SK-N-SH (cell line): ENCODE results near the gene VSIG10. TPM values are rescaled to one million over a fixed set of nuclear protein-coding genes. Genes with fewer than 3 reads are reported as not detected.

Source experiments
- CTCF ChIA-PET: fragments of 300-600, 350-600 bp; formaldehyde crosslinking; extraction: SDS; loops from one replicate; lab custom pipeline; 2021; lab: Yijun Ruan, JAX
- POLR2A ChIA-PET: fragments of 350-600 bp; sonication (Branson Sonifier 250); formaldehyde crosslinking; extraction: SDS; loops from one replicate; lab custom pipeline; 2020; ENCODE audit warnings: antibody characterized with exemption, inconsistent platforms; lab: Yijun Ruan, JAX
- DNase-seq: peaks from one replicate; pipeline ENCODE4 v3.0.0; 2012
- H2AFZ ChIP-seq: fragments of 200-600 bp; sonication (generic); 2 replicates; pipeline ENCODE4 v1.8.1; 2016; ENCODE audit warnings: antibody characterized with exemption, mild to moderate bottlenecking, low read depth
- H3F3A ChIP-seq: fragments of 200-600 bp; sonication (generic); replicated peaks from 2 replicates; pipeline ENCODE3; 2016; ENCODE audit warnings: antibody characterized with exemption, mild to moderate bottlenecking; ENCODE audit not compliant: insufficient read depth
- H3K27ac ChIP-seq, 2 experiments: fragments of 200-500 bp in 1 of 2; fragments of 200-600 bp in 1 of 2; sonication (Bioruptor generic) in 1 of 2; sonication (generic), shearing (Covaris generic) in 1 of 2; 2 replicates each; pipeline versions ENCODE4 v1.5.1 to v1.6.1; 2014 to 2016; ENCODE audit warnings: low read depth in 2 of 2, inconsistent platforms in 1 of 2, low read length in 1 of 2, mild to moderate bottlenecking in 1 of 2, mixed read lengths in 1 of 2
- H3K27me3 ChIP-seq: fragments of 200-600 bp; sonication (generic), shearing (Covaris generic); 2 replicates; pipeline ENCODE4 v1.6.1; 2016; ENCODE audit warnings: mixed run types; ENCODE audit not compliant: insufficient read depth
- H3K36me3 ChIP-seq, 2 experiments: fragments of 200-500 bp in 1 of 2; fragments of 200-600 bp in 1 of 2; sonication (Bioruptor generic) in 1 of 2; sonication (generic) in 1 of 2; replicated peaks in 1 of 2; 2 replicates each; pipeline versions ENCODE3 to v1.5.1; 2014 to 2016; ENCODE audit warnings: low read length in 1 of 2, mild to moderate bottlenecking in 1 of 2; ENCODE audit not compliant: insufficient read depth in 2 of 2, control insufficient read depth in 1 of 2
- H3K4me1 ChIP-seq, 2 experiments: fragments of 200-500 bp in 1 of 2; fragments of 200-600 bp in 1 of 2; sonication (Bioruptor generic) in 1 of 2; sonication (generic), shearing (Covaris generic) in 1 of 2; 2 replicates each; pipeline versions ENCODE4 v1.5.1 to v1.6.1; 2014 to 2016; ENCODE audit warnings: low read depth in 1 of 2, low read length in 1 of 2, mixed run types in 1 of 2; ENCODE audit not compliant: insufficient read depth in 2 of 2, control insufficient read depth in 1 of 2
- H3K4me2 ChIP-seq: fragments of 200-600 bp; sonication (generic), shearing (Covaris generic); 2 replicates; pipeline ENCODE4 v1.6.1; 2017; ENCODE audit warnings: mixed run types
- H3K4me3 ChIP-seq, 2 experiments: fragments of 200-500 bp in 1 of 2; fragments of 200-600 bp in 1 of 2; sonication (Bioruptor generic) in 1 of 2; sonication (generic), shearing (Covaris generic) in 1 of 2; 2 replicates each; pipeline versions ENCODE4 v1.5.1 to v1.8.1; 2014 to 2016; ENCODE audit warnings: low read depth in 2 of 2, inconsistent platforms in 1 of 2, low read length in 1 of 2, mild to moderate bottlenecking in 1 of 2, mixed read lengths in 1 of 2, moderate library complexity in 1 of 2
- H3K79me2 ChIP-seq: fragments of 200-600 bp; sonication (generic); 2 replicates; pipeline ENCODE4 v1.8.1; 2017; ENCODE audit warnings: mild to moderate bottlenecking; ENCODE audit not compliant: insufficient read depth
- H3K9ac ChIP-seq: fragments of 200-600 bp; sonication (generic); 2 replicates; pipeline ENCODE4 v1.6.1; 2017; ENCODE audit warnings: mixed run types
- H3K9me2 ChIP-seq: fragments of 200-600 bp; sonication (generic); 2 replicates; pipeline ENCODE4 v1.6.1; 2017; ENCODE audit warnings: mixed run types
- H3K9me3 ChIP-seq: fragments of 200-600 bp; sonication (generic); 2 replicates; pipeline ENCODE4 v1.6.1; 2017; ENCODE audit warnings: mixed run types, mild to moderate bottlenecking, moderate library complexity
- H4K20me1 ChIP-seq: fragments of 200-600 bp; sonication (generic); 2 replicates; pipeline ENCODE4 v1.6.1; 2017; ENCODE audit warnings: mild to moderate bottlenecking, mixed run types; ENCODE audit not compliant: insufficient read depth
- CHD2 ChIP-seq: fragments of 150-350 bp; IDR thresholded peaks from 2 replicates; pipeline ENCODE4 v1.6.1; 2018; ENCODE audit warnings: low read length; ENCODE audit not compliant: partially characterized antibody
- EP300 ChIP-seq, 2 experiments: IDR thresholded peaks; 2 replicates each; pipeline versions ENCODE4 v1.4.0 to v1.6.1; 2012; ENCODE audit warnings: borderline replicate concordance in 1 of 2, low read depth in 1 of 2, low read length in 1 of 2
- FOSL2 ChIP-seq: IDR thresholded peaks from 2 replicates; pipeline ENCODE4 v1.4.0; 2012; ENCODE audit warnings: low read depth, mild to moderate bottlenecking, moderate library complexity, borderline replicate concordance
- FOXJ3 ChIP-seq: sonication (generic); formaldehyde crosslinking; IDR thresholded peaks from 2 replicates; pipeline ENCODE4 v1.5.1; 2020; ENCODE audit warnings: mild to moderate bottlenecking, missing genetic modification reagents
- FOXM1 ChIP-seq: IDR thresholded peaks from 2 replicates; pipeline ENCODE4 v1.4.0; 2012; ENCODE audit warnings: low read depth, mild to moderate bottlenecking
- GABPA ChIP-seq: IDR thresholded peaks from 2 replicates; pipeline ENCODE4 v1.4.0; 2012; ENCODE audit warnings: low read depth, mild to moderate bottlenecking
- NFIC ChIP-seq: IDR thresholded peaks from 2 replicates; pipeline ENCODE4 v1.4.0; 2012; ENCODE audit warnings: borderline replicate concordance
- NRF1 ChIP-seq: IDR thresholded peaks from 2 replicates; pipeline ENCODE4 v1.6.1; 2012; ENCODE audit warnings: low read depth, mild to moderate bottlenecking, low read length
- RCOR1 ChIP-seq: fragments of 150-350 bp; IDR thresholded peaks from 2 replicates; pipeline ENCODE4 v1.6.1; 2017; ENCODE audit warnings: antibody characterized with exemption, low read length
- REST ChIP-seq: IDR thresholded peaks from 2 replicates; pipeline ENCODE4 v1.6.1; 2012; ENCODE audit warnings: mild to moderate bottlenecking, low read depth, low read length, moderate library complexity
- RFX5 ChIP-seq: IDR thresholded peaks from 2 replicates; pipeline ENCODE4 v1.6.1; 2012; ENCODE audit warnings: mild to moderate bottlenecking, improper control_type of control experiment, low read length
- SIN3A ChIP-seq: IDR thresholded peaks from 2 replicates; pipeline ENCODE4 v1.6.1; 2012; ENCODE audit warnings: low read depth, mild to moderate bottlenecking, low read length, moderate library complexity, borderline replicate concordance
- TAF1 ChIP-seq: IDR thresholded peaks from 2 replicates; pipeline ENCODE4 v1.6.1; 2012; ENCODE audit warnings: low read depth, mild to moderate bottlenecking, low read length, moderate library complexity, borderline replicate concordance
- TEAD4 ChIP-seq: IDR thresholded peaks from 2 replicates; pipeline ENCODE4 v1.4.0; 2012; ENCODE audit warnings: mild to moderate bottlenecking, borderline replicate concordance; ENCODE audit not compliant: insufficient read depth
- USF2 ChIP-seq: fragments of 150-350 bp; IDR thresholded peaks from 2 replicates; pipeline ENCODE4 v1.6.1; 2017; ENCODE audit warnings: antibody characterized with exemption, low read length, low read depth, borderline replicate concordance
- ZBTB33 ChIP-seq: IDR thresholded peaks from 2 replicates; pipeline ENCODE4 v1.4.0; 2012; ENCODE audit warnings: low read depth, borderline replicate concordance
- WGBS: methylation state at CpG from one replicate; pipeline ENCODE4 v1.1.6; 2017; ENCODE audit warnings: low lambda C conversion rate; 5-methylcytosine and 5-hydroxymethylcytosine counted together
- polyA plus RNA-seq, 3 experiments: library from polyadenylated mRNA; depleted of rRNA; stranded (reverse); fragments of >200 nt; gene quantifications; 2 replicates each; pipeline ENCODE4 v1.2.3, GENCODE V29; 2012
- TF ChIP-seq, protein P1 (sequence below): IDR thresholded peaks from 2 replicates; pipeline ENCODE4 v1.4.0; 2012; ENCODE audit warnings: low read depth
- TF ChIP-seq, protein P2 (sequence below): IDR thresholded peaks from 2 replicates; pipeline ENCODE4; 2012
- TF ChIP-seq, protein P3 (sequence below): fragments of 150-350 bp; IDR thresholded peaks from 2 replicates; pipeline ENCODE4 v1.6.1; 2016; ENCODE audit warnings: mild to moderate bottlenecking, low read depth, low read length

The VSIG10 gene
- polyA plus RNA-seq, 1 of the 3 experiments (the other 2 are of a cell fraction) = 12.5 TPM

DNA sequence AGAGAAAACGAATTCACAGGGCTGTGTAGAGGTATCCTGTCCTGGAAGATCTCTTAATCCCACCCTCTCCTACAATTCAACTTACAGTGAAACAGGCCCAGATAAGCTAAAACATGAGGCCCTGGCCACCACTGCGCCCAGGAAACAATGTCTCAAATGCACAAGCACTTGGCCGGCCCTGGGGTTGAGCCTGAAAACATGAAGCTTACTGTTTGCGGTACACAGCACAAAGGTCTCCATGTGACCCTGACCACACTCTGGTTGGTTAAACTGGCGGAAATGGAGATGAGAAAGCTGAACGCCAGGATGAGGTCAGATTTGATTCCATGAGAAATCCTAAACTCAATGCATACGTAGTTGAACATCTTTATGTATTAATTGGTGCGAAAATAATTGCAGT, 59.2 kb downstream of the VSIG10 start:
- no peak overlapping the region for H3K4me3 ChIP-seq
- no peak for DNase-seq
- no peaks in the 10 kb centered on the region for H3F3A ChIP-seq
- no peaks in the 10 kb centered on the region for H3K9me2 ChIP-seq
- no peaks in the 10 kb centered on the region for H3K27me3 ChIP-seq
- WGBS = 99% methylated on average over 8 of the region's 8 CpGs
- peaks cover 25 to 74% of the 10 kb centered on the region in 2 experiments for H3K36me3 ChIP-seq
- H3K79me2 ChIP-seq = peaks cover 61% of the 10 kb centered on the region
- no peak overlapping the region for H3K4me2 ChIP-seq
- H3K9ac ChIP-seq = no peak overlapping the region
- H4K20me1 ChIP-seq = peaks cover 8% of the 10 kb centered on the region; the same call in 1 of the 2 replicates
- ChIA-PET CTCF (interaction anchor here (0.8 to 2.1 kb wide), 3 partner anchors 9 to 170 kb away, joined by 3 to 7 read pairs (median 5); no protein-coding TSS in a partner anchor), POLR2A (no interaction called here)
- H3K4me1 ChIP-seq = no peaks in the 10 kb centered on the region
- no peaks in the 10 kb centered on the region for H3K9me3 ChIP-seq
- TF ChIP-seq ZBTB33 (no peak), CHD2 (no peak), RFX5 (no peak), FOXJ3 (CRISPR knock-in tag) (no peak), USF2 (no peak), EP300 (IDR thresholded peaks at IDR 0.05; ENCODE audit: borderline replicate concordance in 1 of 2, low read depth in 1 of 2, low read length in 1 of 2) (no peak), TEAD4 (no peak), SIN3A (no peak), TAF1 (no peak), NRF1 (no peak)
- TF ChIP-seq, protein P1, sequence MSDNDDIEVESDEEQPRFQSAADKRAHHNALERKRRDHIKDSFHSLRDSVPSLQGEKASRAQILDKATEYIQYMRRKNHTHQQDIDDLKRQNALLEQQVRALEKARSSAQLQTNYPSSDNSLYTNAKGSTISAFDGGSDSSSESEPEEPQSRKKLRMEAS = no peak
- TF ChIP-seq, protein P2, sequence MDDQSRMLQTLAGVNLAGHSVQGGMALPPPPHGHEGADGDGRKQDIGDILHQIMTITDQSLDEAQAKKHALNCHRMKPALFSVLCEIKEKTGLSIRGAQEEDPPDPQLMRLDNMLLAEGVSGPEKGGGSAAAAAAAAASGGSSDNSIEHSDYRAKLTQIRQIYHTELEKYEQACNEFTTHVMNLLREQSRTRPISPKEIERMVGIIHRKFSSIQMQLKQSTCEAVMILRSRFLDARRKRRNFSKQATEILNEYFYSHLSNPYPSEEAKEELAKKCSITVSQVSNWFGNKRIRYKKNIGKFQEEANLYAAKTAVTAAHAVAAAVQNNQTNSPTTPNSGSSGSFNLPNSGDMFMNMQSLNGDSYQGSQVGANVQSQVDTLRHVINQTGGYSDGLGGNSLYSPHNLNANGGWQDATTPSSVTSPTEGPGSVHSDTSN = no peak
- no peak overlapping the region for H3K27ac ChIP-seq
- no peak overlapping the region for H2AFZ ChIP-seq

DNA sequence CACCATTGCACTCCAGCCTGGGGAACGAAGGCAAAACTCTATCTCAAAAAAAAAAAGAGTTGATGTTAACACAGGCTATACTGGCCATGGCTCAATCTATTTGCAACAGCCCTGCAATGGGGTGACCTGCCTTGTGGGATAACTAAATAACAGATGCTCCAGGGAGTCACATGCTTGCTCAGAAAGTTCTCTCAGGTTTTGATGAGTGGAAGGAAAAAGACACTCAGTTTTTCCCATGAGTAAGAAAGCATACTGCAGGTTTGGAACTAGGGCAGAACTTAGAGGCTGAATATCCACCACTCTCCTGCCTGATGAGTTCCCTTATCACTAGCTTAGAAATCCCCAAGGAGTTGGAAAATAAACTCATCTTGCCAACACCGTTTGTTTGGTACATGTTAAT, 59.7 kb downstream of the VSIG10 start:
- peaks cover 56% of the 10 kb centered on the region for H3K79me2 ChIP-seq
- H3K27me3 ChIP-seq = no peaks in the 10 kb centered on the region
- no peak overlapping the region for H3K9ac ChIP-seq
- peaks cover 29 to 69% of the 10 kb centered on the region in 2 experiments for H3K36me3 ChIP-seq
- no peaks in the 10 kb centered on the region for H3K4me1 ChIP-seq
- H2AFZ ChIP-seq = no peak overlapping the region
- no peaks in the 10 kb centered on the region for H3K9me2 ChIP-seq
- peaks cover 4% of the 10 kb centered on the region; the same call in 1 of the 2 replicates for H4K20me1 ChIP-seq
- no peaks in the 10 kb centered on the region for H3K9me3 ChIP-seq
- H3K4me3 ChIP-seq = no peak overlapping the region
- no peaks in the 10 kb centered on the region for H3F3A ChIP-seq
- no peak overlapping the region for H3K27ac ChIP-seq
- 93% methylated on average over 2 of the region's 2 CpGs for WGBS
- H3K4me2 ChIP-seq = no peak overlapping the region
- no peak for DNase-seq
- CTCF ChIA-PET = interaction anchor here (0.8 to 2.1 kb wide), 4 partner anchors 9 to 169 kb away, joined by 3 to 7 read pairs (median 4); no protein-coding TSS in a partner anchor
- POLR2A ChIA-PET = no interaction called here
- TF ChIP-seq NRF1 (no peak), FOXM1 (no peak), REST (no peak), GABPA (no peak), TAF1 (no peak), FOSL2 (no peak), RCOR1 (no peak), CHD2 (no peak), NFIC (no peak)
- TF ChIP-seq, protein P3, sequence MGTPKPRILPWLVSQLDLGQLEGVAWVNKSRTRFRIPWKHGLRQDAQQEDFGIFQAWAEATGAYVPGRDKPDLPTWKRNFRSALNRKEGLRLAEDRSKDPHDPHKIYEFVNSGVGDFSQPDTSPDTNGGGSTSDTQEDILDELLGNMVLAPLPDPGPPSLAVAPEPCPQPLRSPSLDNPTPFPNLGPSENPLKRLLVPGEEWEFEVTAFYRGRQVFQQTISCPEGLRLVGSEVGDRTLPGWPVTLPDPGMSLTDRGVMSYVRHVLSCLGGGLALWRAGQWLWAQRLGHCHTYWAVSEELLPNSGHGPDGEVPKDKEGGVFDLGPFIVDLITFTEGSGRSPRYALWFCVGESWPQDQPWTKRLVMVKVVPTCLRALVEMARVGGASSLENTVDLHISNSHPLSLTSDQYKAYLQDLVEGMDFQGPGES = no peak
